T1000 (cell line): Measurements from ENCODE around the gene GPRC5D.

Source experiments
- DNase-seq: peaks from one replicate; lab custom pipeline; 2025; ENCODE audit warnings: mixed read lengths; lab: John Stamatoyannopoulos, UW

GPRC5D gene

GRCh38 chr12:12952036-12952435, at the start of gene GPRC5D:
Gene GPRC5D, minus strand, starts transcription at chr12:12952170. Its CDS starts 1,786 bp downstream, at chr12:12950384.
- no peak for DNase-seq

GRCh38 chr12:13001775-13002040, 49.7 kb upstream of the GPRC5D start:
- no peak for DNase-seq

- peak; percentile 55 for DNase-seq
These were observed 49.2 kb upstream of the GPRC5D start for GRCh38 chr12:13000925-13001774.

GRCh38 chr12:13000616-13000924, 48.6 kb upstream of the GPRC5D start:
- DNase-seq = no peak

- DNase-seq = peak; percentile 86
These were observed 48.1 kb upstream of the GPRC5D start, which contains the start of gene HEBP1 for GRCh38 chr12:12999959-13000615. Gene HEBP1, minus strand, starts transcription at chr12:13000265. Its CDS starts 151 bp downstream, at chr12:13000114.

- no peak for DNase-seq
These were observed 47.4 kb upstream of the GPRC5D start for GRCh38 chr12:12999271-12999958.

GRCh38 chr12:12998248-12998647, 46.3 kb upstream of the GPRC5D start:
- DNase-seq = no peak

GRCh38 chr12:12997734-12998133, 45.8 kb upstream of the GPRC5D start:
- DNase-seq = no peak

GRCh38 chr12:12997156-12997555, 45.2 kb upstream of the GPRC5D start:
- DNase-seq = no peak

- no peak for DNase-seq
These were observed 44.2 kb upstream of the GPRC5D start for GRCh38 chr12:12996209-12996608.

- DNase-seq = no peak
These were observed 43.1 kb upstream of the GPRC5D start for GRCh38 chr12:12995088-12995487.

- no peak for DNase-seq
These were observed 41.4 kb upstream of the GPRC5D start for GRCh38 chr12:12993367-12993766.

- DNase-seq = no peak
These were observed 40.6 kb upstream of the GPRC5D start for GRCh38 chr12:12992418-12993130.

GRCh38 chr12:12990700-12991468, 38.9 kb upstream of the GPRC5D start:
- no peak for DNase-seq

- no peak for DNase-seq
These were observed 35.5 kb upstream of the GPRC5D start for GRCh38 chr12:12987421-12987820.

- no peak for DNase-seq
These were observed 34.9 kb upstream of the GPRC5D start for GRCh38 chr12:12986775-12987331.

GRCh38 chr12:12985817-12986408, 33.9 kb upstream of the GPRC5D start:
- DNase-seq = no peak

- DNase-seq = no peak
These were observed 32.2 kb upstream of the GPRC5D start for GRCh38 chr12:12984149-12984548.

GRCh38 chr12:12983420-12984035, 31.6 kb upstream of the GPRC5D start:
- DNase-seq = no peak

- DNase-seq = no peak
These were observed 30.4 kb upstream of the GPRC5D start for GRCh38 chr12:12982331-12982730.
